ENCODE measurements around the gene TBL1XR1.

DNA sequence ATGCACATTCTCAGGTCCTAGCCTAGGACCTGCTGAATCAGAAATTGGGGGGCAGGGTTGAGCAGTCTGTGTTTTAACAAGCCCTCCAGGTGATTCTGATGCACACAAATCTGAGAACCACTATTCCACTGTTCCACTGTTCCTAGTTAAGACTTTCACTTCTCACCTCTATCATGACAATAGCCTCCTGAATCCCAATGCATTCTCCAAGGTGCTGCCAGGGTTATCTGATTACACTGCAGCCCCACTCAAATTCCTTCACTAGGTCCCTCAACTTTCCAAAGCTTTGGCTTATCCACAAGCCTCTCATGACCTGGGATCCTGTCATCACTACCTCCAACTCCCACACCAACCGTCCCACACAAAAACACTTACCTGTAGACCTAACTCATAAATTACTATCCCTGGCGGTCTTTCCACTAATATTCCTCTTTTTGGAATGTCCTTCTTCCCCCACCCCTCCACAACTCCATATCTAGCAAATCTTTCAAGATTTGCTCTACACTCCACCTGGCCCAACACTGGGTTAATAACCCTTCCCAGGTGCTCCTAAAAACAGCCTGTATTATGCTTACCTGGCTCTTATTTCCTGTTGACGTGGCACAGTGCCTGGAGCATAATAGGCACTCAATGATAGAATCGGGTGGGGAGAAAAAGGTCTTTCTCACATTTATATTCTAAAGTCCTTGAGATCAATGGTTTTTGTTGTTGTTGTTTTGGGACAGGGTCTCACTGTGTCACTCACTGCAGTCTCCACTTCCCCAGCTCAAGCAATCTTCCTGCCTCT lies 27.2 kb downstream of the TBL1XR1 start:
- TF ChIP-seq POLR2A (IDR thresholded peaks at IDR 0.05) (no peak), POLR2AphosphoS5 (IDR thresholded peaks at IDR 0.05) (no peak)
- TF ChIP-seq, protein P1, sequence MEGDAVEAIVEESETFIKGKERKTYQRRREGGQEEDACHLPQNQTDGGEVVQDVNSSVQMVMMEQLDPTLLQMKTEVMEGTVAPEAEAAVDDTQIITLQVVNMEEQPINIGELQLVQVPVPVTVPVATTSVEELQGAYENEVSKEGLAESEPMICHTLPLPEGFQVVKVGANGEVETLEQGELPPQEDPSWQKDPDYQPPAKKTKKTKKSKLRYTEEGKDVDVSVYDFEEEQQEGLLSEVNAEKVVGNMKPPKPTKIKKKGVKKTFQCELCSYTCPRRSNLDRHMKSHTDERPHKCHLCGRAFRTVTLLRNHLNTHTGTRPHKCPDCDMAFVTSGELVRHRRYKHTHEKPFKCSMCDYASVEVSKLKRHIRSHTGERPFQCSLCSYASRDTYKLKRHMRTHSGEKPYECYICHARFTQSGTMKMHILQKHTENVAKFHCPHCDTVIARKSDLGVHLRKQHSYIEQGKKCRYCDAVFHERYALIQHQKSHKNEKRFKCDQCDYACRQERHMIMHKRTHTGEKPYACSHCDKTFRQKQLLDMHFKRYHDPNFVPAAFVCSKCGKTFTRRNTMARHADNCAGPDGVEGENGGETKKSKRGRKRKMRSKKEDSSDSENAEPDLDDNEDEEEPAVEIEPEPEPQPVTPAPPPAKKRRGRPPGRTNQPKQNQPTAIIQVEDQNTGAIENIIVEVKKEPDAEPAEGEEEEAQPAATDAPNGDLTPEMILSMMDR (IDR thresholded peaks at IDR 0.05): no peak
